GM12892 (cell line): ENCODE results near the gene CDK2AP2.

Source experiments
- POLR2A ChIP-seq: IDR thresholded peaks from 2 replicates; pipeline ENCODE4 v1.6.1; 2011; ENCODE audit warnings: low read depth, low read length, control low read depth
- POLR2AphosphoS5 ChIP-seq: IDR thresholded peaks from 2 replicates; pipeline ENCODE4 v1.6.1; 2011; ENCODE audit warnings: low read depth, low read length, control low read depth
- TAF1 ChIP-seq: IDR thresholded peaks from 2 replicates; pipeline ENCODE4 v1.6.1; 2011; ENCODE audit warnings: low read depth, mild to moderate bottlenecking, control low read depth, low read length, borderline replicate concordance

DNA sequence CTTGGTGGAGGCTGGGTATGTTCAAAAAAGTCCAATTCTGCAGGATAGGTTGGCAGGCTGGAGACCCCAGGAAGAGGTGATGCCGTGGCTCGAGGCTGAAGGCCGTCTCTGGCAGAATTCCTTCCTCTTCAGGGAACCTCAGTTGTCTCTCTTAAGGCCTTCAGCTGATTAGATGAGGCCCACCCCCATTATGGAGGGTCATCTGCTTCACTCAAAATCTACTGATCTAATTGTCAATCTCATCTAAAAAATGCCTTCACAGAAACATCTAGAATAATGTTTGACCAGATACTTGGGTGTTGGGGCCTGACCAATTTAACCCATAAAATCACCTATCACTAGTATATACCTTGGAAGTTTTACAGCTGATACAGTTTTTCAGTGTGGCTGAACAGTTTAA, 48.3 kb upstream of the CDK2AP2 start:
- no peak for TF ChIP-seq POLR2AphosphoS5
- no peak for TF ChIP-seq TAF1
- TF ChIP-seq POLR2A: no peak
